Activated CD8-positive, alpha-beta memory T cell treated with anti-CD3 and anti-CD28 coated beads, Interleukin-2, amount 50 U/mL, for 48 hours (primary cell): ENCODE results near the gene HSDL1.

ENCODE experiments used
- DNase-seq: peaks from one replicate; pipeline ENCODE4 v3.0.0-alpha.2; 2020

The HSDL1 gene

GRCh38 chr16:84175350-84176081 is 30.5 kb upstream of the HSDL1 start:
- DNase-seq: peak; percentile 79

DNA sequence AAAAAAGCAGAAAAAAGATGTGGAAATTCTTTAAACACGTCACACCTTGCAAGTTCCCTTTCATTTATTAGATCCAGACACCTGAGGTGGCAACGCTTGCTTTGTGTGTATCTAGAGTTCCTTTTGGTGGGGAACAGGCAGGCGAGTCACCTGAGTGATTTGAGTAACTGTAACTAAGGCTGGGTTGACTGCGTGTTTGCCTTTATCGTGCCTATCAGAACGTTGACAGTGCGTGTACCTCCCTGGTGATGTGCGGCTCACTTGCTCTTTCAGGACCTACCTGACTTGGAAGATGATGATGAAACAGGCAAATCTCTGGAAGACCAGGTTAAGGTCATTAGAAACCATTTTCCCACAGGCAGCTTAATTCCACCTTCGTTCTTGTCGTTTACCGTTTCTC is 29.4 kb upstream of the HSDL1 start:
- DNase-seq: no peak

DNA sequence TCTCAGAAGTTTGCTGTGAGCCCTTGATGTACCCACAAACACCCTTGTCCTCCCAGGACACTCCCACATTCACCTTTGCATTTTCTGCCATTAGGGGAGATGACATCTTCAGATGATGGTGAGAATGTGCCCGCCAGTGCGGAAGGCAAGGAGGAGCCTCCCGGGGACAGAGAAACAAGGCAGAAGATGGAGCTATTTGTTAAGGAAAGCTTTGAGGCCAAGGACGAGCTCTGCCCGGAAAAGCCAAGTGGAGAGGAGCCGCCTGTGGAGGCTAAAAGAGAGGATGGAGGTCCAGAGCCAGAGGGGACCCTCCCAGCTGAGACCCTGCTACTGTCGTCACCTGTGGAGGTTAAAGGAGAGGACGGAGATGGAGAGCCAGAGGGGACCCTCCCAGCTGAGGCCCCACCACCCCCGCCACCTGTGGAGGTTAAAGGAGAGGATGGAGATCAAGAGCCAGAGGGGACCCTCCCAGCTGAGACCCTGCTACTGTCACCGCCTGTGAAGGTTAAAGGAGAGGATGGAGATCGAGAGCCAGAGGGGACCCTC is 24.9 kb upstream of the HSDL1 start:
- no peak for DNase-seq

GRCh38 chr16:84166796-84167695 is 22.1 kb upstream of the HSDL1 start:
- DNase-seq: no peak

DNA sequence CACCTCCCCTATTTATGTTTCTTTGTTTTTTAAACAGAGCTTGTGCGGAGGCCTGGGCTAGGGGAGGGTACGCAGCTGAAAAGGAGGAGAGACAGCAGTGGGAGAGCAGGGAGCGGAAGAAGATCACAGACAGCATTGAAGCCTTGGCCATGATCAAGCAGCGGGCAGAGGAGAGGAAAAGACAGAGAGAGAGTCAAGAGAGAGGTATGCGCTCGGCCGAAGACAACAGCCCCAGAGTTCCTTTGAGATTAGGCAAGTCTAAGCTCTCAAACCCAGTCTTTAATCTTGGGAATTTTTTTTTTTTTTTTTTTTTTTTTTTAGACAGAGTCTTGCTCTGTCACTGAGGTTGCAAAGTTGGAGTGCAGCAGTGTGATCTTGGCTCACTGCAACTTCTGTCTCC is 20.8 kb upstream of the HSDL1 start:
- DNase-seq: no peak

DNA sequence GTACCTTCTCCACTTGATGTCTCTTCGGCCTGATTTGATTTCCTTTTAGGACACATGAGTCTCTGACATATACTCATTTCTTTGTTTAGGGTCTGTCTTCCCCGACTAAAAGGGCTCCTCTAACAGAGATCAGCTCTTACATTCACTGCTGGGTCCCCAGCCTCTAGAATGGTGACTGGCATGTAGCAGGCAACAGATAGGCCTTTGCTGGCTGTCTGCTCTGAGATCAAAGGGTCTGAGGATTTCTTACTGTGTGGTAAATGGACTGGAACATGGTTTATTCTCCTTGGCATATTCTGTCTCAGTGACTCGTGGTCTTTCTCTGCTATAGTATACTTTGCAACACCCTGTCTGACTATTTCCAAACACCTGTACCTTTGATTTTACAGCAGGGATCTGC is 16.8 kb upstream of the HSDL1 start:
- no peak for DNase-seq

DNA sequence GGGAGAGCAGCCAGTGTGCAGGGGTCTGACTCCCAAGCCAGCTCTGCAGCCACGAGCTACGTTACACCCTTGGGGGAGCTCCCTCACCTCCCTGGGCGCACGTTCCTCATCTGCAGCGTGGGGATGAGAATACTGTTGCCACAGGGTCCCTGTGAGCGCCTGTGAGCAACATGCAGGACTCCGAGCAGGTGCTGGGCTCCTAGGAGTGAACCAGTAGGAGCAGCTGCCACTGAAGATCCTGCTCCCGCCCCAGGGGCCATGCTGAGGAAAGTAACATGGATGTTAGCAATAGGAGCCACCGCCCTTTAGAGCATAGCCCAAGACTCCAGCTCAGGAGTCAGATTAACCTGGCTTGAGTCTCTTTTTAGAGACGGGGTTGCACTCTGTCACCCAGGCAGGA is 16.1 kb upstream of the HSDL1 start:
- no peak for DNase-seq

DNA sequence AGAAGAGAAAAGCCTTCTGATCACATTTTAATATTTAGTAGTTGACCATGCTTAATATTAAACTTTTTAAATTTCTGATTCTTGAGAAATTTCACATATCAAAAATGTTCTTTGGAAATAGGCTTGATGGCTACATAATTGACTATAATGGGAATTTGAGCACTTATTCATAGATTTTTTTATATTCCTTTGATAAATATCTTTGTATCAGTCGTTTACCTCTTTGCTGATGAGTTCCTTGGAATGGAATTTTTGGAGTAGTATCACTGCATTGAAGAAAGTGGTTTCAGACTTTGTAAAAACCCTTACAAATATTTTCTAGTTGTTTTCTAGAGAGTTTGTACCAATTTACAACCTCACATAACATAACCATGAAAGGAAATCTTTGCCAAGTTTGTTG is 14.8 kb upstream of the HSDL1 start:
- DNase-seq: no peak

GRCh38 chr16:84159007-84159406 is 14.0 kb upstream of the HSDL1 start:
- DNase-seq: no peak

DNA sequence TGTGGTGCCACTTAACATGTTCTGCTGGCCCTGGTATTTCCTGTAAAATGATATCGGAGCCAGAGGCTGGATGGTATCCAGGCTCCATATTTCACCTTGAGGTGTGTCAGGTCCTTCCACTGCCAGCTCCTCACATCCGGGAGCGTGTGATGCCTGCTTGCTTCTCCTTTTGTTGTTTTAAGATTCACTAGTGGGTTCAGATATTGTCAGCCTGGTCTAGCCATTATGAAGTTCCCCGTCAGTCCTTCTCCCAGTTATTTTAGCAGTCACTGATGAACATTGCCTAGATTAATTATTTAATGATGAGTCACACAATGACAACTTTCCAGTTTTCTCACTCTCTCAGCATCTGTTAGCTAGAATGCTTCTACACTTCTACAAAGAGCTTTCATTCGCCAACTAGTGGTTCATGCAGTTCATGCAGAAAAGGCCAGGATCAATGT is 11.4 kb upstream of the HSDL1 start:
- DNase-seq: no peak

- no peak for DNase-seq
Observed at GRCh38 chr16:84155771-84156170, 10.8 kb upstream of the HSDL1 start.

DNA sequence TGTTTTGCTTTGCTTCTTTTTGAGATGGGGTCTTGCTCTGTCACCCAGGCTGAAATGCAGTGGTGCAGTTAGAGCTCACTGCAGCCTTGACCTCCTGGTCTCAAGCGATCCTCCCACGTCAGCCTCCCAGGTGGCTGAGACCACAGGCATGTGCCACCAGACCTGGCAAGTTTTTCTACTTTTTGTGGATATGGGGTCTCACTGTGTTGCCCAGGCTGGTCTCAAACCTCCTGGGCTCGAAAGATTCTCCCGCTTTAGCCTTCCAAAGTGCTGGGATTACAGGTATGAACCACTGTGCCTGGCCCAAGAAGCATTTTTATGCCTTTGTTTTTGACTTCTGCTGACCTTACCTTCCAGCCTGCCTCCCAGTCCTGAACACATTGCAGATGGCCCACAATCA is 10.2 kb upstream of the HSDL1 start:
- no peak for DNase-seq

GRCh38 chr16:84153660-84154214 is 8.8 kb upstream of the HSDL1 start:
- DNase-seq: no peak

- DNase-seq: no peak
Observed at GRCh38 chr16:84150926-84151325, 5.9 kb upstream of the HSDL1 start.

DNA sequence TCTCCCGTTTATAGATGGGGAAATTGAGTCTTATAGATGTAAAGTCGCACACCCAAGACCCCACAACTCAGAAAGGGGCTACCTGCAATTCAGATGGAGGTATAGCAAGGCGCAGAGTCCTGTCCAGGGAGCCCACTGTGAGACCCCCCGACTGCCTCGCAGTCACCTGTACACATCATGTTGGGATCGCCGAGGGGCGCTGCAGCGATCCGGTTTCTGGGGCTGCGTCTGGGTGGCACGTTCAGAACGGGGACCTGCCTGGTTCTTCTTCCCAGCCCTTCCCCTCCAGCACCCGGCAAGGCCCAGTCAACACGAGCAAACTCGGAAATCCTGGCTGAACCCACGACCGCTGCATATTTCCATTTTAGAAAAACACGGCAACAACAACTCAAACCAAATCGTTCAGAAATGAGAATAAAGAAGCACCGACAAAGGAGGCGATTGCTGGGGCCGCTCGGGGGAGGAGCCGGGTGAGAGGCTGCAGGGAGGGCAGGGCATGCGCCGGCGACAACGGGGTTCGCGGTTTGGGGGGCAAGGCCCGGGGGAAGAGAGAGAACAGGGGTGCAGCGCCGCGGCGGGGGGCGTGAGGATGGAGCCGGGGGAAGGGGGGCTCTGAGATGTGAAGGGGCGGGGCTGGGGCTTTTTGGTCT is 643 bp downstream of the HSDL1 start:
- DNase-seq: peak; percentile 70

DNA sequence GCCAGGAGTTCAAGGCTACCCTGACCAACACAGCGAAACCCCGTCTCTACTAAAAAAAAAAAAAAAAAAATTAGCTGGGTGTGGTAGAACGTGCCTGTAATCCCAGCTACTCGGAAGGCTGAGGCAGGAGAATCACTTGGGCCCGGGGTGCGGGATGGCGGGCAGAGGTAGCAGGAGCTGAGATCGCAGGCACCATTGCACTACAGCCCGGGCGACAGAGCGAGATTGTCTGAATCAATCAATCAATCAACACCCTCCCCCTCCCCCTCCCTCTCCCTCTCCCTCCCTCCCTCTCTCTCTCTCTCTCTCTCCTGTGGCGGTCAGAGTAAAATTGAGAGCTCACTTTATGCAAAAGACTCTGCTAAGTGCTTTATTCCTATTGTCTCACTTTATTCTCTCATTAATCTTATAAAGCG is 1.2 kb downstream of the HSDL1 start:
- DNase-seq: no peak

- DNase-seq: no peak
Observed at GRCh38 chr16:84143081-84143480, 1.9 kb downstream of the HSDL1 start.

DNA sequence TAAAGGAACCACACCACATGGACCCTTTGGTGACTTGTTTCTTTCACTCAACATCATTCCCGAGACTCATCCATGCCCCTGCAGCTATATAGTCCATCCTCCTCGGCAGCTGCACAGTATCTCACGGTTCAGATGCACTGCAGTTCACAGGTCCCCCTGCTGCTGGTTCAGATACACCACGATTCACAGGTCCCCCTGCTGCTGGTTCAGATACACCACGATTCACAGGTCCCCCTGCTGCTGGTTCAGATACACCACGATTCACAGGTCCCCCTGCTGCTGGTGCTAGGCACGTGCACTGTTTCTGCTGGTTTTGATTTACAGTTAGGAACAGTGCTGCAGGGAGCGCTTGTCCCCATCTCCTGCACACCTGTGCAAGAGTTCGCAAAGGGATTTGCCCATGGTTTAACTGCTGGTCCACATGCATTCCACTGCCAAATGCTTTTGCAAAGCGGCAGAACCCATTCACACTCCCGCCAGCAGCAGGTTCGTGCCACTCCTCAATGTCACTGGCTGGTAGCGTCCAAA is 3.8 kb downstream of the HSDL1 start:
- no peak for DNase-seq

DNA sequence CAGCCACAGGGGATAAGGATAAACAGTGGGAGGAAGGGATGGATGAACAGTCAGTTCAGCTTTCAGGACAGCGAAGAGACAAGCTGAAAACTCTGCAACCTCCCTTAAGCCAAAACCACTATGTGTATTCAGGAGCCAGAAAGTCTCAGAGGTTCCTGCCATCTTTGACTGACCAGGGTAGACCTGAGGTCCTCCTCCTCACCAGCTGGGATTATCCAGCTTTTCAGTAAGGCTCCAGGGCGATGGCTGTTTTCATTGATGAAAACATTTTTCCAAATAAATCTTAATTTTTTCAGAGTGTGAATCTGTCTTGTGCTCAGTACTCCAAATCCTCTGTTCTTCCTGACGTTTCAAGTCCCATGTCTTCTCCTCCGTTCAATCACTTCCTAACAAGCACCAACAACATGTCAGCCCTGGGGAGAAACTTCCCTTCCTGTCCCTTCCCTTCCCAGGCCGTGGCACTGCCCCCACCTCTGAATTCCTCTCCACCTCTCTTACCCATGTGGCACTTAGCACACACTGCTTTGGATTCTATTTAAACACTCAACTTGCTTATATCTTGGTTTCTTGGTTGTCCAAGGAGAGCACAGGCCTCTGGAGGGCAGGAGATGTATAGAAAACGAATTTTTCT is 5.2 kb downstream of the HSDL1 start:
- no peak for DNase-seq

- no peak for DNase-seq
Observed at GRCh38 chr16:84138824-84139627, 6.0 kb downstream of the HSDL1 start.

GRCh38 chr16:84138500-84138823 is 6.5 kb downstream of the HSDL1 start:
- no peak for DNase-seq
